Right lobe of liver (tissue), 4 donors: ENCODE results near the gene MRPS7.

Source experiments
- POLR2A ChIP-seq: fragments of 450-650 bp; IDR thresholded peaks from one replicate; pipeline ENCODE4 v1.6.1; 2017; ENCODE audit warnings: antibody characterized with exemption, mild to moderate bottlenecking
- TF ChIP-seq, protein P1 (sequence below), 4 donors: fragments of 200-600 bp in 3 of 4; fragments of 450-650 bp in 1 of 4; IDR thresholded peaks; one replicate each; pipeline versions ENCODE4 v1.5.1 to v1.8.0; 2016 to 2022; ENCODE audit warnings: antibody characterized with exemption in 4 of 4, mild to moderate bottlenecking in 2 of 4
- donor health status: DM: no; HTN: no; CAD: no.
- donor health status: DM: no; HTN: no; CAD: no.
- donor health status: DM: no; HTN: yes; CAD: no.

DNA sequence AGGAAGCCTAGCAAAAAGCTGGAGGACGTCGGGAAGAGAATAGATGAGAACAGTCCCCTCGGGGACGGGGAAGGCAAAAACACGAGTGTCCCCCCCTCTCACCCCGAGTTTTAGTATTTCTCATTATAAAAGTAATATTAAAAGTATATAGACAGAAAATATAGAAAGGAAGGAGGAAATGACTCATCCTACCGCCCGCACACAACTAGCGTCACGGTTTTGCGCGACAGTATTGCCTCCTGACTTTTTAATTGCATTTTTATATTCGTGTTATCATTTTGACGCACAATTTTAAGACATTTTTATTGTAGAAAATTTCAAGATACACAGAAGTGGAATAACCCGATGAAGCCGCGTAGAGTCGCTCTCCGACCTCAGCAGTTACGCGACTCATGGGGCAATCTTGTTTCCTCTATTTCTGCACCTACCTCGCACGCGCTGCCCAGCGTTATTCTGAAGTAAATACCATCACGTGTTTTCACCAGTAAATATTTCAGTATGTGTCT is 28.2 kb downstream of the MRPS7 start:
- TF ChIP-seq, protein P1, sequence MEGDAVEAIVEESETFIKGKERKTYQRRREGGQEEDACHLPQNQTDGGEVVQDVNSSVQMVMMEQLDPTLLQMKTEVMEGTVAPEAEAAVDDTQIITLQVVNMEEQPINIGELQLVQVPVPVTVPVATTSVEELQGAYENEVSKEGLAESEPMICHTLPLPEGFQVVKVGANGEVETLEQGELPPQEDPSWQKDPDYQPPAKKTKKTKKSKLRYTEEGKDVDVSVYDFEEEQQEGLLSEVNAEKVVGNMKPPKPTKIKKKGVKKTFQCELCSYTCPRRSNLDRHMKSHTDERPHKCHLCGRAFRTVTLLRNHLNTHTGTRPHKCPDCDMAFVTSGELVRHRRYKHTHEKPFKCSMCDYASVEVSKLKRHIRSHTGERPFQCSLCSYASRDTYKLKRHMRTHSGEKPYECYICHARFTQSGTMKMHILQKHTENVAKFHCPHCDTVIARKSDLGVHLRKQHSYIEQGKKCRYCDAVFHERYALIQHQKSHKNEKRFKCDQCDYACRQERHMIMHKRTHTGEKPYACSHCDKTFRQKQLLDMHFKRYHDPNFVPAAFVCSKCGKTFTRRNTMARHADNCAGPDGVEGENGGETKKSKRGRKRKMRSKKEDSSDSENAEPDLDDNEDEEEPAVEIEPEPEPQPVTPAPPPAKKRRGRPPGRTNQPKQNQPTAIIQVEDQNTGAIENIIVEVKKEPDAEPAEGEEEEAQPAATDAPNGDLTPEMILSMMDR (IDR thresholded peaks at IDR 0.05) = peak; percentile 18 to 42 (median 24)
- no peak for TF ChIP-seq POLR2A
